ENCODE measurements around the gene NPAS1.

NPAS1 gene

DNA sequence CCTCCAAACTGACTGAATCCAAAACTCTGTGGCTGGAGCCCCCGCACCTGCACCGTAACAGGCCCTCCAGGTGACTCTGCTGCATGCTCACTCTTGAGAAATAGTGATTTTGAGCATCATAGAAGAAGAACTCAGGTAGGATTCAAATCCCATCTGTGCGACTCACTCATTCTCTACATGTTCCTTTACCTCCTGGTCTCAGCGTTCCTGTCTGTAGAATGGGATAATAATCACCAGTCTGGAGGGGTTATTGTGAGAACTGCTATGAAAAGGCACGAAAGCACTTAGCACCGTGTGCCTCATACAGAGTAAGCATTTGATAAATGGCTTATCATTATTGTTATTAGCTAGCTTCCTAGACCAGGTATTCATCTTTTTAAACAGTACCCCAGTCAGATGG is 36.5 kb upstream of the NPAS1 start:
- Mint-ChIP-seq H3K27ac (no peak overlapping the region), H3K4me3 (no peak overlapping the region), H3K4me1 (ENCODE audit: low read depth) (peaks cover 60% of the 10 kb centered on the region), H3K27me3 (no peaks in the 10 kb centered on the region), H3K9me3 (no peaks in the 10 kb centered on the region), H3K36me3 (ENCODE audit: low read depth) (peaks cover 18% of the 10 kb centered on the region)
- intact Hi-C loops (cut with micrococcal nuclease), result no loop called here

DNA sequence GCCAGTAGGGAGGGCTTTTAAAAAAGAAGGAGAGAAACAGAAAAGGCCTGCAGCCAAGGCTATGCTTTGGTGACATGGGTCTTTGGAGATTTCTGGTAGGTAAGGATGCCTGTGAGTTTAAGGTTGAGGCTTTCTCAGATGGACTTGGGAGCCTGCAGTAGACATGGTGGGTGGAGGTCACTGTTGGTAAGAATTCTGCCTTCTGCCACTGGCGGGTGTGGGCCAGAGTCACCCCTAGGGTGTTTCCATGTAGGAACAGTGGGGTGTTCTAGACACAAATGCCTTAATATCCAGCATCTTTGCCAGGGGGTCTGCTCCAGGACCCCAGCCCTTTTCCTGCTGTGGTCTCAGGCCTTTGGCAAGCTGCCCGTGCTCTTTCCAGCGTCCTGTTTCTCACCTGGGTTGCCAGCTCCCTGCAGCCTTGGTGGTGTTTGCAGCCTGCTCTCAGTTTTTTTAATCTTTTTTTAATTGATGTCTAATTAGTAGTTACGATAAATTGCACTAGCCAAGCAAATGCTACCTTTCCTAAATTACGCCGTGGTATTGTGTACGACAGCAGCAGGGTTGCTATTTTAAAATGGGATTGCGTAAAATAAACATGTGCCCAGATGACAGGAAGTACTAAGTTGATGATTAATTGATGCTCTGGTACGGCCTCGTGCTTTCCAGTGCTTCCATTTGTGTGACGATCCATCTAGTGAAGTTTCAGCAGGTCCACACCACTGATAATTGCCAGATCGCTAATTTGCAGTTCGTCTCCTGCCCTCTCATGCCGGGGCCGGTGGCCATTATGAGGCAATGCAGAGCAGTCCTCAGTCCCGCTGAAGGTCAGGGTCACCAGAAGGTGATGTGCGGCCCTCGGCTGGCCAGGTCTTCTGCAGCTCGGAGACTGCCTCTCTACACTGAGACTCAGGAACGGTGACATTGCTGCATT is 35.3 kb upstream of the NPAS1 start:
- peak overlapping the region; percentile 41 for H3K27ac Mint-ChIP-seq
- peaks cover 26% of the 10 kb centered on the region for H3K36me3 Mint-ChIP-seq (ENCODE audit: low read depth)
- no peak overlapping the region for H3K4me3 Mint-ChIP-seq
- H3K9me3 Mint-ChIP-seq, result no peaks in the 10 kb centered on the region
- H3K27me3 Mint-ChIP-seq, result no peaks in the 10 kb centered on the region
- intact Hi-C loops (cut with micrococcal nuclease), result no loop called here
- H3K4me1 Mint-ChIP-seq (ENCODE audit: low read depth), result peaks cover 48% of the 10 kb centered on the region

DNA sequence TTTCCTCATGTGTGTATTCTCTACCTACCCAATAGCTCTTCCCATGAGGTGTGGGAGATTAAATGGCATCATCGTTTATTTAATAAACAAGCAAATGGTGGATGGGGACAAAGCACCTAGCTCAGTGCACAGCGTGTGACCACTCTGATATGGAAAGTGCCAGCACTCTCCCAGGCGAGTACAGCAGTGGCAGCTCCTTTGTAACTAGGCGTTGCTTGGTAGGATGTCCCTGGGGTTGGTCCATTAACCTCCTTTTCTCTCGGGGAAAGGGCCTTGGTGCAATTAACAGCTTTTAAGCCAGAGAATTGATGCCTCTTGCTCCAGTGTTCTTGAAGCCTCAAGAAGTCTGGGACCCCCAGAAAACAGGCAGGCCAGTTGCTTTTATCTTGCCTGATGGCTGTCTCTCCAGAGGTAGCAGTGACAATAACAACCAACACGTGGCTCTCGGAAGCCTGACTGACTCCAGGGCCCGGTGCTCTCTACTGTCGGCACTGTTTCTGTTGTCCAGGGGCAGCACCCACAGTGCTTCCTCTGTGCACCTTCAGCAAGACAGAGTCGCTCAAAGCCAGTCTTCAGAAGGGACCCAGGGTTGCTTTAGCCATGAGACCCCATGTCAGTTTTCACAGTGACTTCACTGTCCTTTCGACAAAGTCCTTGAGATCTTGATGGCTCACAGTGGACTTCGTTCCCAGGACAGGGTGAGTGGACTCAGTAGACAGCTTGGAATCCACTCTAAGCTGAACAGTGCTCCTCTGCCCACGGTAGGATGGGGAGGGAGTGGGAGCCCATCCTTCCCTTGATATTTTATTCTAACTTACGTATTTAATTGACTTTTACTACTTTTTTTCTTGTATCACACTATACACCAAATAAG is 33.9 kb upstream of the NPAS1 start:
- Mint-ChIP-seq H3K4me3 (no peak overlapping the region), H3K9me3 (no peaks in the 10 kb centered on the region), H3K36me3 (ENCODE audit: low read depth) (peaks cover 30% of the 10 kb centered on the region), H3K4me1 (ENCODE audit: low read depth) (peaks cover 46% of the 10 kb centered on the region), H3K27ac (no peak overlapping the region), H3K27me3 (no peaks in the 10 kb centered on the region)
- intact Hi-C loops (cut with micrococcal nuclease), result no loop called here

DNA sequence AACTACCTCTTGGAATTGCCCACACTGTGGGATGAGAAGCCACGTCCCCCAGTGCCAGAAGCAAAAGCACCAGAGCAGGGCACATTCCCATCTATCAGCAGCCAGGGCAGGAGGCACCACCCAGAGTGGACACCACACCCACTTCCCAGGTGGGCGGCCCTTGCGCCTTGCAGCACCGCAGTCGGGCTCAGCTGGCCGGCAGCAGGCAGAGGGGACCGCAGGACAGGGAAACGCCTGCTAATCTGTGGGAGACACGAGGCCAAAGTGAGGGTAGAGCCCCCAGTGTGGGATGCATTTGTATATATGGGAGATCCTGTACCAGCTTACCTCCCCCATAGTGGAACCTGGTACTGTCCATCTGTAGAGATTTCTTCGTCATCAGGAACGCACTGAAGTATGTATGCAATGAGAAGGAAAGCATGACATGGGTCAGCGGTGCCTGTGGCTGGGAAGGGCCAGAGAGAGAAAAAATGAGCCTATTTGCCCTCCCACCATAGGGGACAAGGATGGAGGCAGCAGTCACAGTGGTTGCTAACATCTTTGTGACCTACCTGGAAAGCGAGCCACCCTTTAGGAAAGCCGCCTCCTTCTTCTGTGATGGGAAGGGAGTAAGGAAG is 30.9 kb upstream of the NPAS1 start:
- H3K27me3 Mint-ChIP-seq, result no peaks in the 10 kb centered on the region
- intact Hi-C loops (cut with micrococcal nuclease), result no loop called here
- no peak overlapping the region for H3K27ac Mint-ChIP-seq
- peaks cover 32% of the 10 kb centered on the region for H3K4me1 Mint-ChIP-seq (ENCODE audit: low read depth)
- peaks cover 51% of the 10 kb centered on the region for H3K36me3 Mint-ChIP-seq (ENCODE audit: low read depth)
- no peaks in the 10 kb centered on the region for H3K9me3 Mint-ChIP-seq
- H3K4me3 Mint-ChIP-seq, result no peak overlapping the region

DNA sequence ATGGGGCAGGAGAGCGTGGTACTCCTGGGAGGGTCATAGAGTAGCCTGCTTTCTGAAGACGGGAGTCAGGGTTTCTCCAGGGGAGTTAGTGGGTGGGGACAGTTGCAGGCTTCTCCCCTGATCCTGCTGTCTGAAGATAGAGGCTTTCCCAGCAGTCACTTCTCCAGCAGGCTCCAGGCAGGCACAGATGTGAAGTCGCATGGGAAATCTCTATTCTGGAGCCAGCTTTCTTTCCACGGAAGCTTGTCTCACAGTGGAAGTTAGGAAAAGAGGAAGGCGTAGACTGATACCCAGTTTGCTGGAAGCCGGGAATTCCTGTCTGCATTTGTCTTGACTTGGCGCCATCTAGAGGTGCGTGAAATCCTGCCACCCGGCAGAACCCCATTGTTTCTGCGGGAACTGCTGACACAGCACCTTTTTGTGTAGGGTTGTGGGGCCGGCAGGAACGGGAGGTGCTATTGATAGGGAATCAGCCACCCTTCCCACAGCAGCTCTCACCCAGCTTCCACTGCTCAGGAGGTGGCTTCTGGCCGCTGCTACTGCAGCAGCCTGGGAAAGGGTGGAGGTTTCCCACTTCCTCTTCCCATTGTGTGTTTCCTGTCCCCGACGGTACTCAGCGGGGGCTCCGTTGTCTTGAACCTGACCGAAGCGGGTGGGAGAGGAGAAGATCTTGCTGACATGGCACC is 28.5 kb upstream of the NPAS1 start:
- no peaks in the 10 kb centered on the region for H3K9me3 Mint-ChIP-seq
- no peak overlapping the region for H3K27ac Mint-ChIP-seq
- H3K27me3 Mint-ChIP-seq, result no peaks in the 10 kb centered on the region
- intact Hi-C loops (cut with micrococcal nuclease), result loop anchor here (5.0 to 10.0 kb wide), 2 partner anchors 56 to 129 kb away; partner anchors contain the start of gene ARHGAP35
- H3K4me3 Mint-ChIP-seq, result no peak overlapping the region
- peaks cover 74% of the 10 kb centered on the region for H3K36me3 Mint-ChIP-seq (ENCODE audit: low read depth)
- peaks cover 18% of the 10 kb centered on the region for H3K4me1 Mint-ChIP-seq (ENCODE audit: low read depth)

DNA sequence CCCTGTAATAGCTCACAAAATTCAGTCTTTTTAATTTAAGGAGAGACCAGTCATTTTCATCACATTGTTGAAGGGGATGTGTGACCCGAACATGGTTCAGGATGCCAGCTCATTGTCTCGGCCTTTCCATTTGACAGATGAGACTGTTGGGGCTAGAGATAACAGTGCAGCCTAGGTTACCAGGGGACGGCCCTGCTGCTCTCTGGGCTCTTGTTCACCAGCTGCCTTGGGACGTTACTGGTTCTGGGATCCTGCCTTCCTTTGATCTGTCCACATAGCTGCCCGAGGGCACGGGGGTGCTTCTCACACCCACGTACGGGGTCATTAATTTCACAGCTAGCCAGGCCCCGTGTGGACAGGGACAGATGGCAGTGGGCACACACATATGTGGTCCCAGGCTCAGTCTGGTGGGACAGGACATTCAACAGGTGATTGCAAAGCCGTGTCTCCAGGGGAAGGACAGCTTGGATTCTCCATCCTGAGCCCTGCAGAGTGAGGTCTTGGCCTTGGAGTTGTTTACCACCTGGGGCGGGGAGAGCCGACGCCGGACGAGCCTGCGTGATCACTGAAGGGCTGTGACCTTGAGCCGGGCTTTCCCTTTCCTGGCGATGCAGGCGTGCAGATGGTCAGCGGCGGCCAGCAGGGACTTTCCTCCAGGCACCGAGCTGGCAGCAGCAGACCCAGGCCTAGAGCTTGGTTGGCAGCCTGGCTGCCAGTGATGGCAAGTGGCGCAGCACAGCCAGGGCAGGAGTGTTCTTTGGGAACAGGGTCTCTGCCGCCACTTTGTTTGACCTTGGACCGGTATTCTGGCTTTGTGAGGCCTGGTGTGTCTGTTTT is 26.7 kb upstream of the NPAS1 start:
- peaks cover 86% of the 10 kb centered on the region for H3K36me3 Mint-ChIP-seq (ENCODE audit: low read depth)
- no peak overlapping the region for H3K4me3 Mint-ChIP-seq
- H3K4me1 Mint-ChIP-seq (ENCODE audit: low read depth), result peaks cover 18% of the 10 kb centered on the region
- H3K9me3 Mint-ChIP-seq, result no peaks in the 10 kb centered on the region
- no peak overlapping the region for H3K27ac Mint-ChIP-seq
- H3K27me3 Mint-ChIP-seq, result no peaks in the 10 kb centered on the region
- intact Hi-C loops (cut with micrococcal nuclease), result loop anchor here (5.0 to 10.0 kb wide), 2 partner anchors 58 to 131 kb away; partner anchors contain the start of gene ARHGAP35

DNA sequence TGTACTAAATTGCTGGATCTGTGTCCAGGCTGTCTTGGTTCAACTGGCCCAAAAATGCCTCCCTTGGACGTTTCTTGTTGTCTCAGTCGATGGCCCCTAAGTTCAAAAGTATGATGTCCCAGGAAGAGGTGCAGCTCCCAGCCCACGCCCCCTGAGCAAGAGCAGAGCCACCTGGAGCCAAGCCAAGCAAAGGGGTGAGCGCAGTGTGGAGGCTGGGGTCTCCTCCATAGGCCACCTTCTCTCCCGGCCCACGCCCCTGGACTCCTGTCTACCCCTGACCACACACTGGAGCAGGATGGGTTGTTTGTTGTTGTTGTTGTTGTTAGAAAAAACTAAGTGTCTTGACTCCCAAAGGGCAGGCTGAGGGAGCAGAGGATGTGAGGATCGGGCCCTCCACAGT is 26.0 kb upstream of the NPAS1 start:
- H3K27me3 Mint-ChIP-seq, result no peaks in the 10 kb centered on the region
- no peak overlapping the region for H3K27ac Mint-ChIP-seq
- H3K4me1 Mint-ChIP-seq (ENCODE audit: low read depth), result peaks cover 18% of the 10 kb centered on the region
- H3K4me3 Mint-ChIP-seq, result no peak overlapping the region
- H3K9me3 Mint-ChIP-seq, result no peaks in the 10 kb centered on the region
- intact Hi-C loops (cut with micrococcal nuclease), result loop anchor here (5.0 to 10.0 kb wide), 2 partner anchors 59 to 131 kb away; partner anchors contain the start of gene ARHGAP35
- H3K36me3 Mint-ChIP-seq (ENCODE audit: low read depth), result peaks cover 86% of the 10 kb centered on the region

DNA sequence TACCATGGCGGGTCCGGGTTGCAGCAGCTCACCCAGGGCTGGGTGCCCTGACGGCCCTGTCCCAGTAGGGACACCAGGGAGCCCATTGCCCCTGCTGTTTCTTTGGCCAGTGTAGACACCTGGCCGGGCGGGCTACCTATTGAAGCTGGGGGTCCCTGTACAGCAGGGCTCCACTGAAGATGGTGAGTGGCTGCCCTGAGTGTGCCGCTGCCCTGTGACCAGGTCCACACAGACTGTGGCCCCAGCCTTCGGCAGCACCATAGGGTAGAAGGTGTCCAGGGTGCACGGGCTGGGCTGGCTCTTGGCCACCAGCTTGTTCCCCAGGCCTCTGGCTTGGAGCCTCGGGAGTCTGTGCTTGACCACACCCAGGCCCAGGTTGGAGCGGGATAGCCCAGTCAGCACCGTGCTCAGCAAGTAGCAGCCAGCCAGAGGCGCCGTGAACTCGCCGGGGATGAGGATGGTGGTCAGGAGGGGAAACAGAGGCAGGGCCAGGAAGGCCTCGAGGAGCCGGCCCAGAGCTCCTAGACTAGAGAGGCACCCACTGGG is 25.4 kb upstream of the NPAS1 start:
- Mint-ChIP-seq H3K27me3 (no peaks in the 10 kb centered on the region), H3K36me3 (ENCODE audit: low read depth) (peaks cover 86% of the 10 kb centered on the region), H3K4me3 (no peak overlapping the region), H3K27ac (no peak overlapping the region), H3K9me3 (no peaks in the 10 kb centered on the region), H3K4me1 (ENCODE audit: low read depth) (peaks cover 18% of the 10 kb centered on the region)
- intact Hi-C loops (cut with micrococcal nuclease), result loop anchor here (5.0 to 10.0 kb wide), 2 partner anchors 59 to 132 kb away; partner anchors contain the start of gene ARHGAP35

DNA sequence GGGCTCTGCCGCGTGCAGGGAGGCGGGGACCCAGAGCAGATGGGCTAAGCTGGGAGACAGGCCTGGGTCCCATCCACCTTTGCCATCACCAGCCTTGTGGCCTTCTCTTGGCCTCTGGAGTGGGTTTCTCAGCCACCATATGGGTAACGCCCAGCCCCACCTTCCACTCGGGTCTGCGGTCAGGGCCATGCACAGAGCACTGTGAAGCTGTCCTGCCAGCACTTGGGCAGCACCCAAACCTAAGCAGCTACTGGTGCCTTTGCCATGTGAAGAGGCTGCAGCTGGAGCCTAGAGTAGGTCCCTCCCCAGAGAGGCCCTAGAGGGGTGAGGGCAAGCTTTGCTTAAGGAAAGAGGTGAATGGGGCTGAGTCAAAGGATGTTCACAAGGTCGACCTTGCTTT is 24.1 kb upstream of the NPAS1 start:
- intact Hi-C loops (cut with micrococcal nuclease), result loop anchor here (10.0 kb wide), 1 partner anchor 61 kb away; no protein-coding TSS in a partner anchor
- Mint-ChIP-seq H3K9me3 (no peaks in the 10 kb centered on the region), H3K27ac (no peak overlapping the region), H3K4me1 (ENCODE audit: low read depth) (peaks cover 13% of the 10 kb centered on the region), H3K27me3 (no peaks in the 10 kb centered on the region), H3K36me3 (ENCODE audit: low read depth) (peaks cover 86% of the 10 kb centered on the region), H3K4me3 (no peak overlapping the region)

DNA sequence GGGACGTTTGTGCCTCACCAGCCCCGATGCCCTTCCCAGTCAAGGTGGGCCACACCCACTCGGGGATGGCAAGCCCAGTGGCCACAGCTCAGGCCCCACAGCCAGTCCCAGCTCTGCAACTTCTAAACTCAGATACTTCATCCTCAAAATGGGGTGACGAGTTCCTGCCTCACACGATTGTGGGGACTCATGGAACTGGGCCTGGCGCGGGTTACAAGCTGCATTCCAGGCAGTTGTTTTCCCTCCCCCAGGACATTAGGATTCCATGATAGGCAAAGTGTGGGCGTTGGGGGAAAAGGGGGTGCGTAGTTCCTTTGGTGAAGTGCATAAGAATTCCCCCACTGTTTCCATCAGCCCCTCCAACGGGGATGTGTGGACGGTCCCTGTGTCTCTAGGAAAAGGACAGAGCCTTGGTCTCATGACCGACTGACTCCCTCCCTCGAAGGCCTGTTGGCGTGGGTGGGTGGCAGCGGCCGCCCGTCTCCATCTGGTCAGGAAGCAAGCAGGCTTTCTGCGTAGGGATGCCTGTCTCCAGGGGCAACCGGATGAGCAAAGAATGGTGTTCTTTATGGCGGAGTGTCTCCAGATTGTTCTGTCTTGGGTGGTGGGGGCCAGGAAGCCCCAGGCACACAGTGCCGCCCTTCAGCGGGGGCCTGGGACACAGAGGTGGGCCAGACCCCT is 21.1 kb upstream of the NPAS1 start:
- H3K9me3 Mint-ChIP-seq, result no peaks in the 10 kb centered on the region
- peaks cover 86% of the 10 kb centered on the region for H3K36me3 Mint-ChIP-seq (ENCODE audit: low read depth)
- no peak overlapping the region for H3K27ac Mint-ChIP-seq
- H3K4me3 Mint-ChIP-seq, result no peak overlapping the region
- H3K4me1 Mint-ChIP-seq (ENCODE audit: low read depth), result peaks cover 7% of the 10 kb centered on the region
- intact Hi-C loops (cut with micrococcal nuclease), result loop anchor here (10.0 kb wide), 1 partner anchor 64 kb away; no protein-coding TSS in a partner anchor
- peaks cover 26% of the 10 kb centered on the region for H3K27me3 Mint-ChIP-seq

DNA sequence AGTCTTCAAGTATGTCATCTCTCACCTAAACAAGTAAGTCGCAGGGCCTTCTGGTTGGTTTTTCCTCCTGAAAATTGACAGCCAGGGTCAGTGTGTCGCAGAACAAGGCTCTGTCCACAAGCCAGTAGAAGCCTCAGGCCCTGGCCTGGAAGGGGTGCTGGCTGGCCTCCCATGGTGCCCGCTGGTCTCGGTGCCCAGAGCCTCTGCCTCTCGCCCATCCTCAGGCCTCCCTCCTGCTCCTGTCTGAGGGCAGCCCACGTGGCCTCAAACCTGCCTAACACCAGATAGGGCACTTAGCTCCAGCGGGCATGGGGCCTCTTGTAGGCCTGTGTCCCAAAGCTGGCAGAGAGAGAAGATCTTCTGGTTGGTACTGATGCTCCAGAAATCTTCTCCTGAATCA is 20.3 kb upstream of the NPAS1 start:
- intact Hi-C loops (cut with micrococcal nuclease), result loop anchor here (10.0 kb wide), 1 partner anchor 65 kb away; no protein-coding TSS in a partner anchor
- Mint-ChIP-seq H3K27me3 (peaks cover 33% of the 10 kb centered on the region), H3K4me3 (no peak overlapping the region), H3K4me1 (ENCODE audit: low read depth) (peaks cover 12% of the 10 kb centered on the region), H3K9me3 (no peaks in the 10 kb centered on the region), H3K36me3 (ENCODE audit: low read depth) (peaks cover 78% of the 10 kb centered on the region), H3K27ac (no peak overlapping the region)

DNA sequence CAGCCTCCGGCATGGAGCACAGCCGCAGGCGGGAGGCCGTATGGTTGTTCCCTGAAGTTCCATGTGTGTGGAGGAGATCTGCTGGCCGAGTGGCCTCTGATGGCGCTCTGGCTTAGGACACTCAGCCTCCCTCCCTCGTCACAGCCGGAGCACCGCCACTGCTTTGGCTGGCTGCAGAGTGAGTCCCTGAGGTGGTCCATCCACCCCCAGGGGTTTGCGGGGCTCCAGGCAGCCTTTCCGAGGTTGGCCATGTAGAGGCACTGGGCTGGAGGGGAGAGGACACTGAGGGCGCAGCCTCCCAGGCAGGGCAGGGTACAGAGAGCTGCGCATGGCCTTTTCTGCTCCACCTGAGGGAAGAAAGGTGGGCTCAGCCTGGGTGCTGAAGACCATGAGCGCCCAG is 19.8 kb upstream of the NPAS1 start:
- Mint-ChIP-seq H3K4me3 (no peak overlapping the region), H3K4me1 (ENCODE audit: low read depth) (peaks cover 12% of the 10 kb centered on the region), H3K27ac (no peak overlapping the region), H3K9me3 (no peaks in the 10 kb centered on the region), H3K27me3 (peaks cover 36% of the 10 kb centered on the region), H3K36me3 (ENCODE audit: low read depth) (peaks cover 73% of the 10 kb centered on the region)
- intact Hi-C loops (cut with micrococcal nuclease), result loop anchor here (10.0 kb wide), 1 partner anchor 65 kb away; no protein-coding TSS in a partner anchor
